HG02588 (cell line): Measurements from ENCODE around the gene GPRC5B.

ENCODE experiments used
- ATAC-seq: cut with Tn5 transposase; IDR thresholded peaks from one replicate; pipeline ENCODE4 v1.9.1; 2021; ENCODE audit warnings: mild to moderate bottlenecking, moderate library complexity; ENCODE audit not compliant: unreplicated experiment

GPRC5B gene

GRCh38 chr16:19850131-19850817, 34.4 kb downstream of the GPRC5B start:
- no peak for ATAC-seq

DNA sequence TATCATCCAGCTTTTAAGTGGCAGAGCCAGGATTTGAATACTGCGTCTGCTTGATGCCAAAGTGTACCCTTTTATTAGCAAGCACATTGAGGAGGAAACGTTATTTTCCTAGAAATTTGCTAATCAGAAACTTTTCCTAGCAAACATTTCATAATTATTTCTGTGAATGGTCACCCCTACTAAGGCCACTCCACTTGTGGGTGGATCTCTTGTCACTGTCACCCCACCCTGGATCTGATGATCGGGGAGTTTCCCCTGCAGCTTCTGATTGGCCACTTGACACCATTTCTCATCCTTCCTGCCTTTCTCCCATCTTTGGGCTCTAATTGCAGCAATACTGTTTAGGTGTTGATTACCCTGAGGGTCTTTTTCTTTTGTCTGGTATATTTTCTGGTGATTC, 35.9 kb downstream of the GPRC5B start:
- ATAC-seq = no peak

GRCh38 chr16:19846436-19846835, 38.2 kb downstream of the GPRC5B start:
- no peak for ATAC-seq

- no peak for ATAC-seq
Observed at GRCh38 chr16:19844945-19845641, 39.6 kb downstream of the GPRC5B start.

DNA sequence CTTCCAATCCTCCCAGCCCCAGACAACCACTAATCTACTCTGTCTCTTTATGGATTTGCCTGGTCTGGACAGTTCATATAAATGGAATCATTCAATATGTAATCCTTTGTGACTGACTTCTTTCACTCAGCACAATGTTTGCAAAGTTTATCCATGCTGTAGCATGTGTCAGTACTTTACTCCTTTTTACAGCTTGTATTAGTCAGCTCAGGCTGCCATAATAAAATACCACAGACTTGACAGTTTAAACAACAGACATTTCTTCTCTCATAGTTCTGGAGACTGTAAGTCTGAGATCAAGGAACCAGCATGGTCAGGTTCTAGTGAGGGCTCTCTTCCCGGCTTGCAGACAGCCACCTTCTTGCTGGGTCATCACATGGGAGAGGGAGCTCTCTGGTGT, 41.3 kb downstream of the GPRC5B start:
- no peak for ATAC-seq

- no peak for ATAC-seq
Observed at GRCh38 chr16:19842426-19843157, 42.1 kb downstream of the GPRC5B start.

GRCh38 chr16:19841184-19841583, 43.5 kb downstream of the GPRC5B start:
- ATAC-seq = no peak

GRCh38 chr16:19840524-19841110, 44.0 kb downstream of the GPRC5B start:
- ATAC-seq = no peak

GRCh38 chr16:19837984-19838707, 46.5 kb downstream of the GPRC5B start:
- ATAC-seq = no peak

GRCh38 chr16:19837331-19837980, 47.2 kb downstream of the GPRC5B start:
- no peak for ATAC-seq

DNA sequence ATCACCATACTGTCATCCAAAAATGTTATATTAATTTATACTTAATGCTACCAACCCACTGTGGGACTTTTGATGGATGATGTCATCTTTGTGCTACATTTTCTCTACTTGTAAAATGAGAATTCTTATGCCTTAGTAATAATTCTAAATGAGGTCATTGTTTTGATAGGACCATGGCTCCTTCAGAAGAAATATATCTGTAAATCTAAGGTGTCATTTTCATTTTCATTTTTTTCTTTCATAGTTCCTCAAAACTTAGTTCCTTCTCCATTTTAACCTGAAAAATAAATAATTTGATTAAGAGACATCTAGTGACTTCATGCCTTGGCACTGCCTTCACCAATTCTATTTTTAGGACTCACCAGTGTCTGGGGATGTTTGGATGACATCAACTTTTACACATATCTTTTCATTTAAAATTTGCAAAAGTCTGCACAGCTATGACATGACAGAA, 48.7 kb downstream of the GPRC5B start:
- ATAC-seq = no peak

- no peak for ATAC-seq
Observed at GRCh38 chr16:19835196-19835595, 49.5 kb downstream of the GPRC5B start.

DNA sequence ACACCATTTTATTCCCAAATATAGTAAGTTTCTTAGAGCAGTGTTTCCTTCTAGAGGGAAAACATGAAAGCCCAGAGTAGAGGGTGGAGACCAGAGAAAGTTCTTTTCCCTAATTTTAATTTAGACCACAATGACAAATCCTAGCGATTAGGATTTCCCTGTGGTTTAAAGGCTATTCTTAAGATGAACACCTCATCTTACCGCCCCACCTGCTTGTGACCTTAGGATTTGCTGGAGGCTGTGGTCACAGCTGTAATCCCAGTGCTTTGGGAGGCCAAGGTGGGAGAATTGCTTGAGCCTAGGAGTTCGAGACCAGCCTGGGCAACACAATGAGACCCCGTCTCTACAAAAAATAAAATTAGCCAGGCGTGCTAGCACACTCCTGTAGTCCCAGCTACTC, 51.1 kb downstream of the GPRC5B start:
- no peak for ATAC-seq

DNA sequence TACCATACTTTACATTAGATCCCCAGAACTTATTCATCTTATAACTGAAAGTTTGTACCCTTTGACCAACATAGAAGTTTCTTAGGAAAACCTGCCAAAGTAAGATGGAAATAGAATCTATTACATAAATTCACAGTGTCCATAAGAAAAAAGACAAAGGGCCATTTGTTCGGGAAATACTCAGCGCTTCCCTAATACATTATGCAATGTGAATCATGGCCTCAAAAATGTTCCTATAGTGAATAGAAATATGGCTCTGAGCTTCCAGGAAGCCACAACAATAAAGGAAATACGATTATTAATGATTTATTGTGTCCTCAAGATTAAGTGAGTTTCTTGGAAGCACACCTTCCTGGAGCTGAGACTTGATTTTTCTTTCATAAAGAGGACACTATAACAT, 51.5 kb downstream of the GPRC5B start:
- no peak for ATAC-seq

- ATAC-seq = no peak
Observed at GRCh38 chr16:19831678-19832077, 53.0 kb downstream of the GPRC5B start.

GRCh38 chr16:19830902-19831560, 53.6 kb downstream of the GPRC5B start:
- ATAC-seq = no peak

DNA sequence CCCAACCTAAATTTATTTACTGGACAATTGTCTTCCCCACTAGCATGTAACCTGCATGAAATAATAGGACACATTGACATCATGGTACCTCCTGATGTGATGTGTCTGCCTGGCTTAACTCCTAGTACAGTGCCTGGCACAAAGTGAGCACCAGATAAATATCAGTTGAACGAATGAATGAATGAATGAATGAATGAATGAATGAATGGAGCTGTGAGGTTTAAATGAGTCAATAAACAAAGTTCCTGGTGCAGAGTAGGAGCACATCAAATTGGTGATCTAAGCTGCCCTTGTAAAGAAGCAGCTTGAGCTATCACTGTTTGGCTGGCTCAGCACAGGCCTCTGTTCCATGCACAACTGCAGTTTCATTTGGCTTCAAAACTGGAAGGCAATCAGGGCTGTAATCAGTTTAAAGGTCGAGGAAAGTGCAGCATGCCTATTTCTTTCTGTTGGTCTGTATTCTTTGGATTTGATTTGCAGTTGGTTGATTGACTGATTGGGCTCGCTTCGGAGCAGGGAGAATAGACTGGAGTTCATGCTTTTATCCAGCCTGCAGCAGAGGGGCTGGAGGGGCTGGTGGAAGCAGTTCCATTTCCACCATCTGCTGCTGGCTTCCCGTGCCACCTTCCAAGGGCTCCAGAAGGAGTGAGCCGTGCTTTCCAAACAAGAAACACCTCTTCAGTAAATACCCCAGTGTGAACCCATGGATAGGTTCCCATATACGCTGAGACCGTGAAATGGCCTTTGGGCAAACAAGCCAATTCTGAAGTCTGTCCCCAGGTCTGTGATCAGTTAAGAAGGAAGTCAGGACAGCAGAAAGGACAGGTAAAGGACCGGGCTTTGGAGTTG, 54.6 kb downstream of the GPRC5B start:
- ATAC-seq = no peak

DNA sequence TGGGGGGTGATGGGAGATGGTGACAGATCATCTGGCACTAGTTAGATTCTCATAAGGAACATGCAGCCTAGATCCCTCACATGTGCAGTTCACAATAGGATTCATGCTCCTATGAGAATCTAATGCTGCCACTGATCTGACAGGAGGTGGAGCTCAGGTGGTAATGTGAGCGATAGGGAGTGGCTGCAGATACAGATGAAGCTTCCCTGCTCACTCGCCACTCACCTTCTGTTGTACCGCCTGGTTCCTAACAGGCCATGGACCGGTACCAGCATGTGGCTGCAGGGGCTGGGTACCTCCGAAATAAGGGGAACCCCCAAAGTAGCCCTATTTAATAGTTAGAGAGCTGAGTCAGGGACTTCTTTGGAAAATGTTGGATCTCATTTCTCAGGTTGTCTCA, 60.4 kb downstream of the GPRC5B start:
- no peak for ATAC-seq

- no peak for ATAC-seq
Observed at GRCh38 chr16:19823322-19823721, 61.3 kb downstream of the GPRC5B start.
